Neutrophil (primary cell): ENCODE results near the gene RFTN1.

Experiments
- H3K27ac ChIP-seq: fragments of 200-600 bp; sonication (generic); 2 replicates; pipeline ENCODE4 v1.5.1; 2016; ENCODE audit warnings: mild to moderate bottlenecking, moderate library complexity
- H3K27me3 ChIP-seq: fragments of 200-600 bp; sonication (generic); 2 replicates; pipeline ENCODE4 v1.6.0; 2016; ENCODE audit warnings: mild to moderate bottlenecking
- H3K36me3 ChIP-seq: fragments of 200-600 bp; sonication (generic); 2 replicates; pipeline ENCODE4 v1.5.1; 2017
- H3K4me1 ChIP-seq, 2 experiments: fragments of 200-600 bp in 1 of 2; sonication (generic) in 1 of 2; 1 replicate in 1 of 2; 2 replicates in 1 of 2; pipeline versions ENCODE4 v1.5.1 to v1.6.1; 2013 to 2016; ENCODE audit warnings: low read depth in 1 of 2, low read length in 1 of 2, mild to moderate bottlenecking in 1 of 2, moderate library complexity in 1 of 2; ENCODE audit not compliant: control insufficient read depth in 1 of 2, insufficient read depth in 1 of 2
- H3K4me3 ChIP-seq, 2 experiments: fragments of 200-600 bp in 1 of 2; sonication (generic) in 1 of 2; 1 replicate in 1 of 2; 2 replicates in 1 of 2; pipeline ENCODE4 v1.5.1; 2013 to 2016; ENCODE audit warnings: low read depth in 1 of 2, low read length in 1 of 2, mild to moderate bottlenecking in 1 of 2, moderate library complexity in 1 of 2
- H3K9me3 ChIP-seq: fragments of 200-600 bp; sonication (generic); 2 replicates; pipeline ENCODE4 v1.5.1; 2016
- TF ChIP-seq, protein P1 (sequence below): fragments of 200-600 bp; sonication (generic); IDR thresholded peaks from 2 replicates; pipeline ENCODE4 v1.5.1; 2016; ENCODE audit warnings: antibody characterized with exemption

Gene RFTN1

DNA sequence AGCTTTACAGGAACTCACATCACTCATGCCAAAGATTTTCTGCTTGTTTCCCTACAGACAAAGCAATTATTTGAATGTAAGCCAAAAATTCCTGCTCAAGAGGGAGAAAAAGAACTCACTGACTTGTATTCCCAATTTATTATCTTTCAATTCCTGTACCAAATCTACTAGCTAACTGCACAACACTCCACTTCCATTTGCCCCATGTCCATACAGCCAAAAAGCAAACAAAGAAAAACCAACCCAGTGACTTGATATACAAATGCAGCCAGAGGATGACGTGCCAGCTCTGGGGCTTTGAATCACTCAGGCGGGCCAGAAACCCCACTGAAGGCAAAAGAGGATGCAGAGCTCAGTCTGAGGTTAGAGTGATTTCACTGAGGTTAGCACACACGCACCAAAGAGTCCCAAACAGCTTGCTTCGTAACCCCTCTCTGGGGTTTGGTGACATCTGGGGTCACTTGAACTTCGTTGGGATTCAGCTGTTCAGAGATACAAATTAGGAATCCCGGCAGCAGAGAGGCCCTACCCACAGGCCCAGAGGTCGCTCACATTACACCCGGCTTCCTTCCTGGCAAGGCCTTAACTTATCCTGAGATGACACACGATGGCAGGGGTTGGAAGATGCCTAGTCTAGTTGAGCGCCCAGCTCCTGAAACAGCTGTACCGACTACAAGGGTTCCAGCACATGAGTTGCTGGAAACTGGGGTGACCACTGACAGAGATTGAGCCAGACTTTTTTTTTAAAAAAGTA lies 1.6 kb downstream of the RFTN1 start:
- TF ChIP-seq, protein P1, sequence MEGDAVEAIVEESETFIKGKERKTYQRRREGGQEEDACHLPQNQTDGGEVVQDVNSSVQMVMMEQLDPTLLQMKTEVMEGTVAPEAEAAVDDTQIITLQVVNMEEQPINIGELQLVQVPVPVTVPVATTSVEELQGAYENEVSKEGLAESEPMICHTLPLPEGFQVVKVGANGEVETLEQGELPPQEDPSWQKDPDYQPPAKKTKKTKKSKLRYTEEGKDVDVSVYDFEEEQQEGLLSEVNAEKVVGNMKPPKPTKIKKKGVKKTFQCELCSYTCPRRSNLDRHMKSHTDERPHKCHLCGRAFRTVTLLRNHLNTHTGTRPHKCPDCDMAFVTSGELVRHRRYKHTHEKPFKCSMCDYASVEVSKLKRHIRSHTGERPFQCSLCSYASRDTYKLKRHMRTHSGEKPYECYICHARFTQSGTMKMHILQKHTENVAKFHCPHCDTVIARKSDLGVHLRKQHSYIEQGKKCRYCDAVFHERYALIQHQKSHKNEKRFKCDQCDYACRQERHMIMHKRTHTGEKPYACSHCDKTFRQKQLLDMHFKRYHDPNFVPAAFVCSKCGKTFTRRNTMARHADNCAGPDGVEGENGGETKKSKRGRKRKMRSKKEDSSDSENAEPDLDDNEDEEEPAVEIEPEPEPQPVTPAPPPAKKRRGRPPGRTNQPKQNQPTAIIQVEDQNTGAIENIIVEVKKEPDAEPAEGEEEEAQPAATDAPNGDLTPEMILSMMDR: no peak
- H3K4me3 ChIP-seq: no peak overlapping the region
- peaks cover 27% of the 10 kb centered on the region for H3K27me3 ChIP-seq
- H3K4me1 ChIP-seq: peaks cover 22 to 26% of the 10 kb centered on the region in 2 experiments
- no peak overlapping the region for H3K27ac ChIP-seq
- no peaks in the 10 kb centered on the region for H3K36me3 ChIP-seq
- no peaks in the 10 kb centered on the region for H3K9me3 ChIP-seq

DNA sequence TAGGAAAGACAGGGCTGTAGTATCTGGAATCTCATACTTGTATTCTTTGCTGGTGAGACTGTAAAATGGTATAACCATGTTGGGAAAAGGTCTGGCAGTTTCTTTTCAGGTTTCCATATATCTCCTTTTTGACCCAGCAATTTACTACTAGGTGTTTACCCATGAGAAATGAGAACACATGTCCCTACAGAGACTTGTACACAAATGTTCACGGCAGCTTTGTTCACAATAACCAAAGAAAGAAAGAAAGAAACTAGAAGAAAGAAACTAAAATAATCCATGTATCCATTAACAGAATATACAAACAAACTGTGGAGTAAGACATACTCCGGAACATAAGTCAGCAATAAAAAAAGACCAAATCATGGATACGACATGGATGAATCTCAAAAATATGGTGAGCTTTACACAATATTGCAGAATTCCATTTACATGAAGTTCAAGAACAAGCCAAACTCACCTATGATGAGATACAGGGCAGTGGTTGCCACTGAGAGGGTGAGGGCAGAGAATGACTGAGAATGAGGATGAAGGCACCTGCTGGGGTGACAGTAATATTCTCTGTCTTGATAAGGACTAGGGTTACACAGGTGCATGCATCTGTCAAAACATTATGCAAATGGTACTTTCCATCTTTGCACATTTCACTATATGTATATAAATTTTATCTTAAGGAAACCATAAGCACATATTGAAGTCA lies 2.7 kb downstream of the RFTN1 start:
- Histone ChIP-seq H3K27me3 (peaks cover 27% of the 10 kb centered on the region), H3K4me3 (no peak overlapping the region), H3K9me3 (no peaks in the 10 kb centered on the region), H3K36me3 (no peaks in the 10 kb centered on the region), H3K4me1 (peaks cover 22 to 26% of the 10 kb centered on the region in 2 experiments), H3K27ac (no peak overlapping the region)
- TF ChIP-seq, protein P1: no peak

- TF ChIP-seq, protein P1: no peak
- Histone ChIP-seq H3K27ac (no peak overlapping the region), H3K36me3 (no peaks in the 10 kb centered on the region), H3K27me3 (peaks cover 27% of the 10 kb centered on the region), H3K9me3 (no peaks in the 10 kb centered on the region), H3K4me3 (no peak overlapping the region), H3K4me1 (peaks cover 23 to 29% of the 10 kb centered on the region in 2 experiments)
Observed at GRCh38 chr3:16509721-16510619, 3.5 kb downstream of the RFTN1 start.

DNA sequence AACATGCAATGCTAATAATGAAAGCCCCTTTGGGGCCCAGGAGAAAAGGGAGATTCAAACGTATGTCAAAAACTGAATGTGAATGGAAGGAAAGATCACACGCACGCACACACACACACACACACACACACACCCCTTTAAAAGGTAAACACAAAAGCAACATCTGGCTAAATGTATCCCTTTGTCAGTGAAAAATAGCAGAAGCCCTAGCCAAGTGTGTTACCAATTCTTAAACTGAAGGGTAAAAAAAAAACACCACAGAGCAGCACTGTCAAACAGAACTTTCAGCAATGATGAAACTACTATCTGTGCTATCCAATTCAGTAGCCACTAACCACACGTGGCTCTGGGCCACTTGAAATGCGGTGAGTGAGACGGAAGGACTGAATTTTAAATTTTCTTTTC lies 4.9 kb downstream of the RFTN1 start:
- H3K27me3 ChIP-seq: peaks cover 20% of the 10 kb centered on the region
- peaks cover 23 to 30% of the 10 kb centered on the region in 2 experiments for H3K4me1 ChIP-seq
- no peak overlapping the region for H3K27ac ChIP-seq
- H3K9me3 ChIP-seq: no peaks in the 10 kb centered on the region
- TF ChIP-seq, protein P1: no peak
- no peak overlapping the region for H3K4me3 ChIP-seq
- H3K36me3 ChIP-seq: no peaks in the 10 kb centered on the region

- H3K4me1 ChIP-seq: peaks cover 21 to 28% of the 10 kb centered on the region in 2 experiments
- H3K27me3 ChIP-seq: peaks cover 18% of the 10 kb centered on the region
- H3K4me3 ChIP-seq: no peak overlapping the region
- H3K36me3 ChIP-seq: no peaks in the 10 kb centered on the region
- H3K27ac ChIP-seq: no peak overlapping the region
- TF ChIP-seq, protein P1: no peak
- H3K9me3 ChIP-seq: no peaks in the 10 kb centered on the region
Observed at GRCh38 chr3:16508243-16508578, 5.3 kb downstream of the RFTN1 start.
